HG03378 (cell line): ENCODE measurements around the gene RAB28.
"Not testable (repeated sequence)": the region's sequence is repeated elsewhere in the genome, so short reads cannot be mapped to it uniquely, and the experiment has no call there.

Source experiments
- ATAC-seq: cut with Tn5 transposase; IDR thresholded peaks from one replicate; pipeline ENCODE4 v1.9.1; 2021; ENCODE audit warnings: mild to moderate bottlenecking, moderate library complexity; ENCODE audit not compliant: unreplicated experiment

Gene RAB28

GRCh38 chr4:13452927-13453579 is 31.1 kb downstream of the RAB28 start:
- peak; percentile 77 for ATAC-seq

DNA sequence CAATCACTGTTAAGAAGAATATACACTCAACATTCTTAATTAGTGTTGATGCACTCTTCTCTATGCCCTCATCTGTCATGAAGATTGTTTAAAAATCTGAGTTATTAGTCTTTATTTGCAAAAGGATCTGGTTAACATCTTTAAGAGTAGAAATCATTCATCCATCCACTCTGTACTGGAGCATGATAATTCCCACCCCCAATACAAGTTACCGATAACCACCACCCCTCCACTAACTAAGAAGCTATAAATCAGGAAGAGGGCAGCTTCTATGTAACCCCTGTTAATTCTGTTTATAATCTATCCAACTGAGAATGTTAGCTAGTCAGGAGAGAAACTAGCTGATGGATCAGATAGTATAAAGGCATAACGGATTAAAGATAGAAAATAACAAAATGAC is 34.5 kb downstream of the RAB28 start:
- ATAC-seq, result no peak

GRCh38 chr4:13445841-13446790 is 38.0 kb downstream of the RAB28 start:
- ATAC-seq, result no peak

GRCh38 chr4:13441506-13441905 is 42.6 kb downstream of the RAB28 start:
- no peak for ATAC-seq

DNA sequence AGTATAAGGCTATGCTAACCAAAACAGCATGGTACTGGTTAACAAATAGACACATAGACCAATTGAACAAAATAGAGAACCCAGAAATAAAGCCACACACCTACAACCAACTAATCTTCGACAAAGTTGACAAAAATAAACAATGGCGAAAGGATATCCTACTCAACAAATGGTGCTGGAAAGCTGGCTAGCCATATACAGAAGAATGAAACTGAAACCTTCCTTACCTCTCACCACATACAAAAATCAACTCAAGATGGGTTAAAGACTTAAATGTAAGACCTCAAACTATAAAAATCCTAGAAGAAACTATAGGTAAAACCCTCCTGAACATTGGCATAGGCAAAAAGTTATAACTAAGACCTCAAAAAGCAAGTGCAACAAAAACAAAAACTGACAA is 47.2 kb downstream of the RAB28 start:
- ATAC-seq, result no peak

GRCh38 chr4:13432453-13432852 is 51.7 kb downstream of the RAB28 start:
- ATAC-seq, result no peak

DNA sequence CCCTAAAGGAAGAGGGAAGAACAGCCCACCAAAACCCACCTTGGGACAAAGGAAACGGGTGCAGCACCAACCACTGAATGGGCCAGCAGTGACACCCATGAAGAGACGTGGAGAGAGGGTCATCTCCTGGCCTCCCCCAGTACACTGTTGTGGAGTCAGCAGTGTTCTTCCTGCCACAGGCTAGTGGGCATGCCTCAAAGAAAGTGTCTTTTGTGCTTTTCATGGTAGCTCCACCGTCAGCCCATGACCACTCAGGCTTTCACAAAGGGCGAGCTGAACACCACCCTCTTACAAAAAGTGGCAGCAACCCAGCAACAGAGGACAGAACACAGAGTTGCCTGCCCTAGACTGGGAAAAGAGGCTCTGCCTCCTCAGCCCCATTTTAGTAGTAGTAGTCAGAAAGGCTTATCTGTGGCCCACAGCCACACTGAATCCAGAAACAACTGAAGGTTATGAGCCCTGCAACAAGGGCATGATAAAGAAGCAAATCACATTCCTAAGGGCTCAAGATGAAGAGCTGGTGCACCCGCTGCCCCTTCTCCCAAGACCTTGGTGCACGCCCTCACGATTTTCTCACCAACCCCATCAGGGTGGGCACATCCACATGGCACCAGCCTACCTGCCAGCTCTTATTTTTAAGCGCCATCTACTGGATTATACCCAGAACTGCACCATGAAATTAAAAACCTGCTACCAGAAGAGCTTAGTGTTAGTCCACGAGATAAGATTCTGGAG is 53.1 kb downstream of the RAB28 start:
- ATAC-seq, result no peak

DNA sequence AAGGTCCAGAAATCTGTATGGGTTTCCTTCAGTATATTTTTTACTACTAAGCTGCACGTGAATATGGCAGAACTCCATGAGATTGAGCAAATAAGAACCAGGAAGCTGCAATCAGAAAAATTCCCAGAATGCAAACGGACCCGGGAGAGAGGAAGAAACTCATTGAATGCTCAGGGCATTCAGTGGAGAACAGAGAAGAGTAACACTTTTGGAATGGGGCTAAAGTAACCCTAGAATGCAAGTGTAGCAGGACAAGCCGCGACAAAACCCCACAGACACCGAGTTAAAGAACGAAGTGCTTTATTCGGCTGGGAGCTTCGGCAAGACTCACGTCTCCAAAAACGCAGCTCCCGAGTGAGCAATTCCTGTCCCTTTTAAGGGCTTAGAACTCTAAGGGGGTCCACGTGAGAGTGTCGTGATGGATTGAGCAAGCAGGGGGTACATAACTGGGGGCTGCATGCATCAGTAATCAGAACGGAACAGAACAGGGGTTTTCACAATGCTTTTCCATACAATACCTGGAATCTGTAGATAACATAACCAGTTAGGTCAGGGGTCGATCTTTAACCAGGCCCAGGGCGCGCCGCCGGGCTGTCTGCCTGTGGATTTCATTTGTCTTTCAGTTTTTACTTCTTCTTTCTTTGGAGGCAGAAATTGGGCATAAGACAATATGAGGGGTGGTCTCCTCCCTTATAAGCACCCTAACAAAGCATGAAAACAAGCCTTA is 56.4 kb downstream of the RAB28 start:
- ATAC-seq, result no peak

GRCh38 chr4:13415068-13415785 is 68.9 kb downstream of the RAB28 start:
- ATAC-seq, result no peak

DNA sequence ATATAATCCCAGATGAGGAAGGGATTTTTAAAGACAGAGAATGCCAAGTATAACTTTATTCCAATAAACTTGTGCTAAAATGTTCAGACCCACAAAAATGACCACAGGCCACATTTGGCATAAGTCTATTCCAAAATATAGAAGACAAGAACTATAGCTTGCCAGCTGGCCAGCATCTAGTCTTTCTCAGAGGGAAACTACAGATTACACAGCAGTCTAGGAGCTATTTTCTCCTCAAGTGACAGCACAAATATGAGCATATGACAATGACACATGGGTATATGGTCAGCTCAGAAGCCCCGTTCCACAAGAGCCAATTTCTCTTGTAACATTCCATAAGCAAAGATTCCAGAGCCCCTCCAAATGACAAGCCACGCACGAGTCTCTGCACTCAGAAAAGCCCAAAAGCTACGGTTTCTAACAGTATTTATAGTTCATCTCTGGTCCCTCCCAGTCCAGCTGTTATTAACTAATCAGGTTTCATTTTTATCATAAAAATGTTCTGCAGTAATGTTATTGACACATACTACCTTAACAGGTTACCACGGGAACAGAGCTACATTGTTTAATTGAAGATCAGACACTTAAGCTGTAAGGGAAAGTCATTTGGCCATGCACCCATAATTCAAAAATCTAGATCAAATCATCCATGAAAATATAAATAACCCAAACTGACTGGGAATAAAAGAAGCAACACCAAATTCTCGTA is 70.3 kb downstream of the RAB28 start:
- ATAC-seq, result no peak

DNA sequence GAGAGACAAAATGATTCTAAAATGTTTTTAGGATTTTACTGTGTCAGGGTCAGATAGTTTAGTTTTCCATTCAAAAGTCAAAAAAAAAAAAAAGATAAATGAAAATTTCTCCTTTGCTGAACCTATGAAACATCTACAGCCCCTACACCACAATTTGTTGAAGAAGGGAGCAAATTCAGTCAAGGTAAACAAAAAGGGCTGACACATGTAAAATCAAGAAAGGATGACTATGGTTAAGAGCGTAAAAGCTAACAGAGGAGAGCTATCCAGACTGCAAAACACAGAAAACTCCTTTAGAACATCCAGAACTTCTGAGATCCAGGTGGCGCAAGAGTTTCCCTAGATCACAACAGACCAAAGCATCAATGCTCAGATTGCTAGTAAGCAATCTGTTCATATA is 72.2 kb downstream of the RAB28 start:
- ATAC-seq, result no peak

GRCh38 chr4:13409324-13409723 is 74.8 kb downstream of the RAB28 start:
- no peak for ATAC-seq

DNA sequence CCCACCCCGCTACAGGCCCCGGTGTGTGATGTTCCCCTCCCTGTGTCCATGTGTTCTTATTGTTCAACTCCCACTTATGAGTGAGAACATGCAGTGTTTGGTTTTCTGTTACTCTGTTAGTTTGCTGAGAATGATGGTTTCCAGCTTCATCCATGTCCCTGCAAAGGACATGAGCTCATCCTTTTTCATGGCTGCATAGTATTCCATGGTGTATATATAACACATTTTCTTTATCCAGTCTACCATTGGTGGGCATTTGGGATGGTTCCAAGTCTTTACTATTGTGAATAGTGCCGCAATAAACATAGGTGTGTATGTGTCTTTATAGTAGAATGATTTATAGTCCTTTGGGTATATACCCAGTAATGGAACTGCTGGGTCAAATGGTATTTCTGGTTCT is 78.0 kb downstream of the RAB28 start:
- not testable (repeated sequence) for ATAC-seq

- no peak for ATAC-seq
Observed at GRCh38 chr4:13403833-13404232, 80.3 kb downstream of the RAB28 start.

GRCh38 chr4:13403326-13403725 is 80.8 kb downstream of the RAB28 start:
- ATAC-seq, result no peak

- no peak for ATAC-seq
Observed at GRCh38 chr4:13399257-13399656, 84.9 kb downstream of the RAB28 start.

DNA sequence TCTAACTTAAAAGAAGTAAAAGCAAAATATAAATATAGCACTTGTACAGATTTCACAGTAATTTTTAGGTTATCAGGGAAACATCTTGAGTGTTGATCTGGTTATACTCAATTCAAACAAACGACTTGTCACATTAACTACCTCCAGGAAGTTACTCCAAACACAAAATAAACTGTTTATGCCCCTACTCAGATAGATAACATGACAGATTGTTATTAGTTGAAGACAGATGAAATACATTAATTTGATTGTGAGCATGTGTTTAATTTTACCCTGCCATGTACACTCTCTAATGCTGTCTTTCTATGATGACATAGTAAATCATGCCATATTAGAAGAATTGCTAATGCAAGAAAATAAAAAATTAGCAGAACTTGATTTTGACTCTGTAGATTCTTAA is 88.0 kb downstream of the RAB28 start:
- no peak for ATAC-seq

- not testable (repeated sequence) for ATAC-seq
Observed at GRCh38 chr4:13389901-13390300, 94.2 kb downstream of the RAB28 start.

GRCh38 chr4:13386405-13387107 is 97.6 kb downstream of the RAB28 start:
- ATAC-seq, result peak; percentile 91
